IPS-NIHi11 (cell line): ENCODE results near the gene C1QC.

Source experiments
- DNase-seq: peaks from one replicate; pipeline ENCODE4 v3.0.0; 2012; ENCODE audit warnings: mixed read lengths, low spot score

Gene C1QC

GRCh38 chr1:22681556-22682276 is 38.3 kb downstream of the C1QC start:
- DNase-seq = no peak

- DNase-seq = no peak
Observed at GRCh38 chr1:22683547-22683946, 40.1 kb downstream of the C1QC start.

GRCh38 chr1:22685591-22686059 is 42.2 kb downstream of the C1QC start:
- no peak for DNase-seq

- DNase-seq = no peak
Observed at GRCh38 chr1:22687191-22687590, 43.8 kb downstream of the C1QC start.

GRCh38 chr1:22688466-22688865 is 45.0 kb downstream of the C1QC start:
- no peak for DNase-seq

- peak; percentile 74 for DNase-seq
Observed at GRCh38 chr1:22689505-22689904, 46.1 kb downstream of the C1QC start.

GRCh38 chr1:22691031-22691753 is 47.8 kb downstream of the C1QC start:
- DNase-seq = no peak

- no peak for DNase-seq
Observed at GRCh38 chr1:22694172-22694571, 50.7 kb downstream of the C1QC start.

- DNase-seq = no peak
Observed at GRCh38 chr1:22696610-22697009, 53.2 kb downstream of the C1QC start.
